ENCODE measurements around the gene TSC2.
A peak's percentile ranks its signal among the peaks of the same experiment; 100 is the strongest.

TSC2 gene

GRCh38 chr16:2047330-2048115 is at the start of gene TSC2, which contains the start of gene NTHL1:
Gene TSC2 (plus strand): TSS chr16:2047985. CDS start chr16:2048616, 631 bp downstream.
Gene NTHL1 (minus strand): TSS chr16:2047834. CDS start chr16:2047823, 11 bp downstream.
- peak; percentile 79 for DNase-seq

GRCh38 chr16:1998360-1998835 is 49.4 kb upstream of the TSC2 start:
- no peak for DNase-seq

GRCh38 chr16:1998852-1999801 is 48.7 kb upstream of the TSC2 start:
- no peak for DNase-seq

GRCh38 chr16:1999866-2000514 is 47.8 kb upstream of the TSC2 start:
- no peak for DNase-seq

- no peak for DNase-seq
These were observed 46.8 kb upstream of the TSC2 start for GRCh38 chr16:2001035-2001434.

- no peak for DNase-seq
These were observed 46.1 kb upstream of the TSC2 start for GRCh38 chr16:2001456-2002355.

GRCh38 chr16:2002406-2003230 is 45.2 kb upstream of the TSC2 start:
- DNase-seq: no peak

GRCh38 chr16:2003231-2003826 is 44.5 kb upstream of the TSC2 start:
- no peak for DNase-seq

- peak; percentile 78 for DNase-seq
These were observed 43.8 kb upstream of the TSC2 start for GRCh38 chr16:2003827-2004641.

- no peak for DNase-seq
These were observed 42.8 kb upstream of the TSC2 start for GRCh38 chr16:2004795-2005517.

GRCh38 chr16:2005646-2006045 is 42.1 kb upstream of the TSC2 start:
- no peak for DNase-seq

GRCh38 chr16:2006317-2006716 is 41.5 kb upstream of the TSC2 start:
- no peak for DNase-seq

- no peak for DNase-seq
These were observed 40.5 kb upstream of the TSC2 start for GRCh38 chr16:2007081-2007836.

GRCh38 chr16:2008009-2008526 is 39.7 kb upstream of the TSC2 start:
- no peak for DNase-seq

- no peak for DNase-seq
These were observed 39.1 kb upstream of the TSC2 start for GRCh38 chr16:2008631-2009163.

- DNase-seq: no peak
These were observed 38.5 kb upstream of the TSC2 start for GRCh38 chr16:2009164-2009711.

GRCh38 chr16:2009791-2010510 is 37.8 kb upstream of the TSC2 start, which contains the start of gene ZNF598:
Gene ZNF598 (minus strand): TSS chr16:2009821.
- DNase-seq: peak; percentile 66

Measured in NCI-H1105 treated with DMSO at 0.1 percent for 48 hours (cell line).